H1 (cell line): ENCODE measurements around the gene NAP1L1. TPM values are rescaled to one million over a fixed set of nuclear protein-coding genes. Genes with fewer than 3 reads are reported as not detected.

Experiments
- CTCF ChIA-PET: fragments of 300-600 bp; sonication (Branson Sonifier 250); formaldehyde crosslinking; loops from one replicate; lab custom pipeline; 2021; ENCODE audit not compliant: partially characterized antibody; lab: Charles Lee
- POLR2A ChIA-PET: fragments of 300-600 bp; sonication (Branson Sonifier 250); formaldehyde crosslinking; loops from one replicate; lab custom pipeline; 2021; ENCODE audit warnings: inconsistent platforms; ENCODE audit not compliant: partially characterized antibody; lab: Charles Lee
- DNase-seq, 2 experiments: peaks; one replicate each; pipeline versions ENCODE4 v3.0.0 to v3.0.0-alpha.2; 2010 to 2022; ENCODE audit warnings: low spot score in 2 of 2, low read depth in 1 of 2, mixed read lengths in 1 of 2
- FAIRE-seq: peaks from 2 replicates; lab custom pipeline; 2011; peaks lifted over from hg19 to GRCh38; lab: Jason Lieb, UNC
- H2AFZ ChIP-seq: 2 replicates; pipeline ENCODE4 v1.8.1; 2012; ENCODE audit warnings: low read length, inconsistent platforms
- H2AK5ac ChIP-seq: 2 replicates; pipeline ENCODE4 v1.6.1; 2013; ENCODE audit warnings: low read depth, low read length
- H2BK120ac ChIP-seq: replicated peaks from 2 replicates; pipeline ENCODE3; 2013; ENCODE audit warnings: low read depth, low read length, inconsistent platforms
- H2BK12ac ChIP-seq: 2 replicates; pipeline ENCODE4 v1.6.1; 2013; ENCODE audit warnings: low read depth, low read length
- H2BK15ac ChIP-seq: 2 replicates; pipeline ENCODE4 v1.6.1; 2013; ENCODE audit warnings: low read length
- H2BK20ac ChIP-seq: 2 replicates; pipeline ENCODE4 v1.6.1; 2013; ENCODE audit warnings: low read length
- H2BK5ac ChIP-seq: 2 replicates; pipeline ENCODE4 v1.6.1; 2013; ENCODE audit warnings: low read depth, low read length
- H3K14ac ChIP-seq: 2 replicates; pipeline ENCODE4 v1.6.1; 2013; ENCODE audit warnings: inconsistent platforms; ENCODE audit not compliant: insufficient read length
- H3K18ac ChIP-seq: 2 replicates; pipeline ENCODE4 v1.6.1; 2013; ENCODE audit warnings: low read length; ENCODE audit errors: extremely low read depth
- H3K23ac ChIP-seq: 2 replicates; pipeline ENCODE4 v1.6.1; 2013; ENCODE audit warnings: inconsistent platforms; ENCODE audit not compliant: insufficient read length
- H3K23me2 ChIP-seq: 2 replicates; pipeline ENCODE4 v1.6.1; 2013; ENCODE audit warnings: low read depth, low read length
- H3K27ac ChIP-seq: 2 replicates; pipeline ENCODE4 v1.6.1; 2011; ENCODE audit warnings: low read depth, low read length, inconsistent platforms
- H3K27me3 ChIP-seq, 4 experiments: replicated peaks in 1 of 4; 1 replicate in 1 of 4; 2 replicates in 3 of 4; pipeline versions ENCODE4 v1.6.1 to v1.8.1; 2011 to 2013; ENCODE audit warnings: low read length in 3 of 4, mild to moderate bottlenecking in 3 of 4, inconsistent platforms in 2 of 4, mixed read lengths in 2 of 4, moderate library complexity in 1 of 4; ENCODE audit not compliant: control insufficient read depth in 3 of 4, insufficient read depth in 3 of 4; ENCODE audit errors: extremely low read depth in 1 of 4
- H3K36me3 ChIP-seq, 4 experiments: 2 replicates each; pipeline versions ENCODE4 v1.6.1 to v1.8.1; 2011 to 2013; ENCODE audit warnings: mild to moderate bottlenecking in 4 of 4, low read length in 3 of 4, moderate library complexity in 2 of 4, control low read depth in 1 of 4, inconsistent platforms in 1 of 4; ENCODE audit not compliant: insufficient read depth in 4 of 4, control insufficient read depth in 2 of 4
- H3K4ac ChIP-seq: replicated peaks from 2 replicates; pipeline ENCODE3; 2013; ENCODE audit warnings: low read length, low read depth, mixed read lengths, inconsistent platforms; ENCODE audit not compliant: insufficient read length
- H3K4me1 ChIP-seq, 4 experiments: replicated peaks in 1 of 4; 1 replicate in 1 of 4; 2 replicates in 3 of 4; pipeline versions ENCODE4 v1.6.1 to v1.8.1; 2011 to 2013; ENCODE audit warnings: low read length in 3 of 4, inconsistent platforms in 2 of 4, mixed read lengths in 1 of 4; ENCODE audit not compliant: insufficient read depth in 4 of 4, control insufficient read depth in 3 of 4
- H3K4me2 ChIP-seq, 2 experiments: 2 replicates each; pipeline versions ENCODE4 v1.6.1 to v1.8.1; 2011 to 2013; ENCODE audit warnings: low read depth in 2 of 2, low read length in 2 of 2, control low read depth in 1 of 2, inconsistent platforms in 1 of 2, mild to moderate bottlenecking in 1 of 2; ENCODE audit not compliant: insufficient read depth in 1 of 2
- H3K4me3 ChIP-seq, 4 experiments: fragments of 200-600, 300-600 bp in 1 of 4; sonication (generic), shearing (Covaris generic), sonication (Bioruptor Twin) in 1 of 4; 2 replicates each; pipeline versions ENCODE4 v1.5.1 to v1.8.1; 2011 to 2016; ENCODE audit warnings: low read length in 4 of 4, low read depth in 3 of 4, control low read depth in 2 of 4, inconsistent platforms in 2 of 4, mild to moderate bottlenecking in 2 of 4, mixed read lengths in 1 of 4, moderate library complexity in 1 of 4; ENCODE audit not compliant: insufficient read depth in 2 of 4; ENCODE audit errors: extremely low read depth in 1 of 4
- H3K56ac ChIP-seq: replicated peaks from 2 replicates; pipeline ENCODE3; 2013; ENCODE audit warnings: low read depth, mild to moderate bottlenecking, mixed read lengths, low read length, inconsistent platforms; ENCODE audit not compliant: insufficient read length
- H3K79me1 ChIP-seq: 2 replicates; pipeline ENCODE4 v1.6.1; 2013; ENCODE audit warnings: low read depth, low read length, control low read depth
- H3K79me2 ChIP-seq, 2 experiments: 2 replicates each; pipeline versions ENCODE4 v1.6.1 to v1.8.1; 2012 to 2013; ENCODE audit warnings: low read length in 2 of 2, mild to moderate bottlenecking in 2 of 2, inconsistent platforms in 1 of 2; ENCODE audit not compliant: insufficient read depth in 2 of 2, control insufficient read depth in 1 of 2
- H3K9ac ChIP-seq, 4 experiments: replicated peaks in 1 of 4; 1 replicate in 1 of 4; 2 replicates in 3 of 4; pipeline versions ENCODE4 v1.6.1 to v1.8.1; 2011 to 2013; ENCODE audit warnings: low read depth in 3 of 4, low read length in 3 of 4, control low read depth in 2 of 4, mild to moderate bottlenecking in 2 of 4, moderate library complexity in 2 of 4, inconsistent platforms in 1 of 4; ENCODE audit errors: extremely low read depth in 1 of 4
- H3K9me3 ChIP-seq, 2 experiments: 2 replicates each; pipeline versions ENCODE4 v1.6.1 to v1.8.1; 2012 to 2013; ENCODE audit warnings: mild to moderate bottlenecking in 2 of 2, moderate library complexity in 2 of 2, control low read depth in 1 of 2, inconsistent platforms in 1 of 2, low read depth in 1 of 2, low read length in 1 of 2, mixed read lengths in 1 of 2; ENCODE audit not compliant: insufficient read depth in 2 of 2
- H4K20me1 ChIP-seq, 2 experiments: replicated peaks in 1 of 2; 2 replicates each; pipeline versions ENCODE3 to v1.8.1; 2011 to 2013; ENCODE audit warnings: inconsistent platforms in 2 of 2, low read length in 2 of 2, mild to moderate bottlenecking in 1 of 2; ENCODE audit not compliant: insufficient read depth in 2 of 2, control insufficient read depth in 1 of 2
- H4K5ac ChIP-seq: 2 replicates; pipeline ENCODE4 v1.6.1; 2013; ENCODE audit warnings: low read length, low read depth, mixed read lengths, inconsistent platforms; ENCODE audit not compliant: insufficient read length
- H4K8ac ChIP-seq: 2 replicates; pipeline ENCODE4 v1.8.0; 2013; ENCODE audit warnings: mild to moderate bottlenecking, moderate library complexity, low read length, inconsistent platforms; ENCODE audit not compliant: insufficient read depth; ENCODE audit errors: extremely low read depth
- H4K91ac ChIP-seq: replicated peaks from 2 replicates; pipeline ENCODE3; 2013; ENCODE audit warnings: low read length, mixed read lengths, inconsistent platforms; ENCODE audit not compliant: insufficient read length
- CTBP2 ChIP-seq: IDR thresholded peaks from 2 replicates; pipeline ENCODE4 v1.7.0; 2011; ENCODE audit warnings: borderline replicate concordance, mild to moderate bottlenecking, moderate library complexity, mixed read lengths, low read length; ENCODE audit not compliant: insufficient read depth, insufficient read length
- HDAC2 ChIP-seq, 2 experiments: fragments of 300-600 bp in 1 of 2; sonication (generic) in 1 of 2; IDR thresholded peaks; 2 replicates each; pipeline ENCODE4 v1.6.1; 2011 to 2012; ENCODE audit warnings: low read depth in 2 of 2, low read length in 2 of 2, mild to moderate bottlenecking in 2 of 2, moderate library complexity in 2 of 2, borderline replicate concordance in 1 of 2, inconsistent platforms in 1 of 2
- KDM4A ChIP-seq: IDR thresholded peaks from one replicate; pipeline ENCODE4 v1.7.1; 2012; ENCODE audit warnings: low read depth, mild to moderate bottlenecking, moderate library complexity, low read length, inconsistent platforms; ENCODE audit not compliant: severe bottlenecking
- RFX5 ChIP-seq: IDR thresholded peaks from 2 replicates; pipeline ENCODE4 v1.6.1; 2011; ENCODE audit warnings: low read depth, low read length, improper control_type of control experiment, borderline replicate concordance
- RNF2 ChIP-seq: fragments of 200-900, 300-1000 bp; sonication (generic); IDR thresholded peaks from 2 replicates; pipeline ENCODE4 v1.7.1; 2016; ENCODE audit warnings: borderline replicate concordance, low read depth, mild to moderate bottlenecking, antibody characterized with exemption, low read length; ENCODE audit not compliant: poor library complexity, severe bottlenecking; ENCODE audit errors: missing control alignments
- RXRA ChIP-seq: IDR thresholded peaks from 2 replicates; pipeline ENCODE4 v1.6.1; 2011; ENCODE audit warnings: low read depth, mild to moderate bottlenecking, low read length, moderate library complexity; ENCODE audit not compliant: insufficient read depth
- SP2 ChIP-seq: IDR thresholded peaks from 2 replicates; pipeline ENCODE4 v1.6.1; 2012; ENCODE audit warnings: mild to moderate bottlenecking, low read length, inconsistent platforms
- SRF ChIP-seq: IDR thresholded peaks from 2 replicates; pipeline ENCODE4 v1.6.1; 2011; ENCODE audit warnings: mild to moderate bottlenecking, low read depth, low read length, moderate library complexity
- YY1 ChIP-seq: IDR thresholded peaks from 2 replicates; pipeline ENCODE4 v1.6.1; 2011; ENCODE audit warnings: low read depth, mild to moderate bottlenecking, low read length
- ZNF274 ChIP-seq: IDR thresholded peaks from 2 replicates; pipeline ENCODE4 v1.7.0; 2012; ENCODE audit warnings: low read length, borderline replicate concordance; ENCODE audit errors: extremely low read depth
- WGBS, 2 experiments: shearing (Covaris generic) in 1 of 2; methylation state at CpG; one replicate each; pipeline versions ENCODE4 v1.1.6 to v1.1.7; 2013 to 2015; ENCODE audit warnings: low lambda C conversion rate in 2 of 2, mixed read lengths in 2 of 2, inconsistent platforms in 1 of 2, low coverage in 1 of 2, missing lambda C conversion rate in 1 of 2; ENCODE audit not compliant: insufficient replicate concordance in 2 of 2, insufficient coverage in 1 of 2, insufficient read length in 1 of 2; ENCODE audit errors: extremely low coverage in 1 of 2, missing lambda C conversion rate in 1 of 2; 5-methylcytosine and 5-hydroxymethylcytosine counted together
- polyA plus RNA-seq, 7 experiments: library from polyadenylated mRNA; depleted of rRNA in 3 of 7; stranded (reverse) in 5 of 7; unstranded in 2 of 7; fragments of >200 nt in 5 of 7; fragments of 200-250 nt in 2 of 7; gene quantifications; 1 replicate in 5 of 7; 2 replicates in 1 of 7; 4 replicates in 1 of 7; pipeline versions ENCODE4 v1.2.1 to v1.2.3, GENCODE V29; 2011 to 2013; ENCODE audit warnings: missing spikeins in 2 of 7, mixed read lengths in 2 of 7
- total RNA-seq: library from RNA; stranded (reverse); fragmentation: NEBNext Ultra II Directional; extraction: Animal tissue kit (Norgen Biotek cat#: 25700); gene quantifications from 2 replicates; pipeline ENCODE4 v1.2.1, GENCODE V29; 2021
- TF ChIP-seq, protein P1 (sequence below), 3 experiments: IDR thresholded peaks; 1 replicate in 2 of 3; 2 replicates in 1 of 3; pipeline versions ENCODE4 v1.5.1 to v1.6.1; 2011; ENCODE audit warnings: low read length in 3 of 3, mild to moderate bottlenecking in 3 of 3, inconsistent platforms in 2 of 3, low read depth in 1 of 3, moderate library complexity in 1 of 3; ENCODE audit not compliant: insufficient read depth in 1 of 3; ENCODE audit errors: control extremely low read depth in 1 of 3

The NAP1L1 gene
- total and polyA plus RNA-seq, 2 of the 8 experiments (the other 6 are each of a cell fraction or from before 2014, with no cell fraction given) = 202 to 1,159 TPM

DNA sequence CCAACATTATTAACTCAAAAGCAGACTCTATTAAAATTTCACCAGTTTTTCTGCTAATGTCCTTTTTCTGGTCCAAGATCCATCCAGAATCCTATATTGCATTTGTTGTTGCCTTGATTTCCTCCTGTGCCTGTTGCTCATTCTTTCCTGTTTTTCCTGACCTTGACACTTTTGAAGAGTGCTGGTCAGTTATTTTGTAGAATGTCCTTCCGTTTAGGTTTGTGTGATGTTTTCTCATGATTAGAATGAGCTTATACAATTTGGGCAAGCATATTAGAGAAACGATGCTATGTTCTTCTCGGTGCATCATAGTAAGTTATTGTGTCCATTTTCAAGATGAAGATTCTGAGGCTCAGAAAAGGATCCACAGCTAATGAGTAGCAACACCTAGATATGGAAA is 86.8 kb downstream of the NAP1L1 start:
- ChIA-PET POLR2A (no interaction called here), CTCF (interaction anchor here (1.2 kb wide), 1 partner anchor 9 kb away, joined by 3 read pairs; no protein-coding TSS in a partner anchor)
- WGBS, 2 experiments = 87% methylated on average over 3 of the region's 3 CpGs; no CpG with 5 or more reads in 1 of the 2 experiments
- TF ChIP-seq SP2 (no peak), SRF (no peak), CTBP2 (no peak), HDAC2 (IDR thresholded peaks at IDR 0.05; ENCODE audit: borderline replicate concordance in 1 of 2, low read depth in 2 of 2, low read length in 2 of 2) (no peak), YY1 (no peak), RFX5 (no peak), RNF2 (no peak), RXRA (no peak), ZNF274 (no peak), KDM4A (no peak)
- TF ChIP-seq, protein P1, sequence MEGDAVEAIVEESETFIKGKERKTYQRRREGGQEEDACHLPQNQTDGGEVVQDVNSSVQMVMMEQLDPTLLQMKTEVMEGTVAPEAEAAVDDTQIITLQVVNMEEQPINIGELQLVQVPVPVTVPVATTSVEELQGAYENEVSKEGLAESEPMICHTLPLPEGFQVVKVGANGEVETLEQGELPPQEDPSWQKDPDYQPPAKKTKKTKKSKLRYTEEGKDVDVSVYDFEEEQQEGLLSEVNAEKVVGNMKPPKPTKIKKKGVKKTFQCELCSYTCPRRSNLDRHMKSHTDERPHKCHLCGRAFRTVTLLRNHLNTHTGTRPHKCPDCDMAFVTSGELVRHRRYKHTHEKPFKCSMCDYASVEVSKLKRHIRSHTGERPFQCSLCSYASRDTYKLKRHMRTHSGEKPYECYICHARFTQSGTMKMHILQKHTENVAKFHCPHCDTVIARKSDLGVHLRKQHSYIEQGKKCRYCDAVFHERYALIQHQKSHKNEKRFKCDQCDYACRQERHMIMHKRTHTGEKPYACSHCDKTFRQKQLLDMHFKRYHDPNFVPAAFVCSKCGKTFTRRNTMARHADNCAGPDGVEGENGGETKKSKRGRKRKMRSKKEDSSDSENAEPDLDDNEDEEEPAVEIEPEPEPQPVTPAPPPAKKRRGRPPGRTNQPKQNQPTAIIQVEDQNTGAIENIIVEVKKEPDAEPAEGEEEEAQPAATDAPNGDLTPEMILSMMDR (IDR thresholded peaks at IDR 0.05; ENCODE audit: control extremely low read depth in 1 of 3, insufficient read depth in 1 of 3, low read depth in 1 of 3, low read length in 3 of 3) = no peak

More for the DNA sequence above, 86.8 kb downstream of the NAP1L1 start:
- Histone ChIP-seq H3K4me1 (no peaks in the 10 kb centered on the region), H2BK20ac (no peak overlapping the region), H2BK15ac (no peak overlapping the region), H3K14ac (no peak overlapping the region), H3K9me3 (no peaks in the 10 kb centered on the region), H3K23ac (no peak overlapping the region), H3K27ac (no peak overlapping the region), H4K91ac (no peak overlapping the region), H3K56ac (no peak overlapping the region), H3K9ac (no peak overlapping the region), H3K27me3 (no peaks in the 10 kb centered on the region), H2AFZ (no peak overlapping the region), H3K4ac (no peak overlapping the region), H3K4me3 (no peak overlapping the region), H3K23me2 (no peaks in the 10 kb centered on the region), H2AK5ac (no peak overlapping the region), H2BK5ac (no peak overlapping the region), H2BK120ac (no peak overlapping the region), H3K18ac (no peak overlapping the region), H2BK12ac (no peak overlapping the region), H4K5ac (no peak overlapping the region), H3K4me2 (no peak overlapping the region), H3K79me1 (no peaks in the 10 kb centered on the region), H3K36me3 (no peaks in the 10 kb centered on the region), H4K8ac (no peak overlapping the region), H3K79me2 (no peaks in the 10 kb centered on the region), H4K20me1 (no peaks in the 10 kb centered on the region)
- FAIRE-seq = no peak
- DNase-seq = no peak
